WERI-Rb-1 (cell line): ENCODE measurements around the gene HCN1.

Experiments
- DNase-seq: peaks from one replicate; pipeline ENCODE4 v3.0.0-alpha.2; 2020
- H3K27ac ChIP-seq: fragments of 250-450 bp; sonication (Bioruptor Pico); 2 replicates; pipeline ENCODE4 v1.5.1; 2020; ENCODE audit warnings: mild to moderate bottlenecking, moderate library complexity
- H3K27me3 ChIP-seq: fragments of 250-450 bp; sonication (Bioruptor Pico); 2 replicates; pipeline ENCODE4 v1.5.1; 2021; ENCODE audit warnings: mild to moderate bottlenecking, low read depth, moderate library complexity; ENCODE audit not compliant: insufficient read depth, severe bottlenecking
- H3K36me3 ChIP-seq: fragments of 250-450 bp; sonication (Bioruptor Pico); 2 replicates; pipeline ENCODE4 v1.5.1; 2020; ENCODE audit warnings: mild to moderate bottlenecking, moderate library complexity
- H3K4me3 ChIP-seq: 2 replicates; pipeline ENCODE4 v1.5.1; 2011; ENCODE audit warnings: low read depth, mild to moderate bottlenecking, control low read depth, low read length
- H3K9me3 ChIP-seq: fragments of 250-450 bp; sonication (Bioruptor Pico); 2 replicates; pipeline ENCODE4 v1.5.1; 2021; ENCODE audit warnings: mild to moderate bottlenecking, moderate library complexity; ENCODE audit not compliant: severe bottlenecking
- TF ChIP-seq, protein P1 (sequence below): IDR thresholded peaks from 2 replicates; pipeline ENCODE4 v1.5.1; 2011; ENCODE audit warnings: low read depth, mild to moderate bottlenecking, control low read depth, inconsistent platforms, low read length

HCN1 gene

DNA sequence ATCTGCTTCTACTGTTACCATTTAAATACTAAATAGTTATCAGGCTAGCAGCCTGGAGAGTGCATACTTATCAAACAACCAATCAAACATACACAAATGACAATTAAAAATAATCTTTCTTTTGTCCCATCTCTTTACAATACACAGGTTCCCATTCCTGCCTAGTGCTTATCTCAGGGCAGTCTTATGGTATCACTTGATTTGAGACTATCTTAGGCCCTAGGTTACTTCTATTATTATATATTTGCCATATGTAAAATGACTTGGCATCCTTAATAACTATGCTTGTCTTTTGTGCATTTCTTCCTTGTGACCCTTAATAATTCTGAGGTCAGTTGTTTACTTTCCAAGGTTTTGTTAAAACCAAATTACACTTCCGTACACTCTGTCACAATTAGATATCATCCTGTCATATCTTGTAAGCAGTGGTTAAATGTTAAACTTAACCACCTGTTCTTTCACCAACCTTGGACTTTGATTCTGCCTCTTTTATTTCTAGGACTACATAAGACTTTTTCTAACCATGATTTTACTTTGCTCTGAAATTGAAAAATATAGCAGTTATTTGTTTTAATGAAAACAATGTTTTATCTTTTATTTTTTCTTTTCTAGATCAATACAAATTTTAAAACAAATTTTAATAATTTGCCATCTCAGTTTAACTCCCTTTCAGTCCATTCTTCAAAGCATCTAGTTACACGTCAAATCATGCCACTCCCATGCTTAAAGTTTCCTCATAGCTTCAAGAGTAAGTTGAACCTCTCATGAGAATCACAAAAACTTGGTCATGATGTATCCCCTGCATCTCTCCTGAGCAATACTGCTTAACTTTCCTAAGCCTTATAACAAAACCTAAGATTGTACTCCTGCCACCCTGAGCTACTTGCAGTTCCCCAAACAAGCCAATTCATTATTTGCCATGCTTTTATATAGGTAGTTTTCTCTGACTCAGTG lies 281.3 kb downstream of the HCN1 start:
- Histone ChIP-seq H3K36me3 (no peaks in the 10 kb centered on the region), H3K27me3 (no peaks in the 10 kb centered on the region), H3K27ac (no peak overlapping the region), H3K9me3 (no peaks in the 10 kb centered on the region), H3K4me3 (no peak overlapping the region)
- TF ChIP-seq, protein P1, sequence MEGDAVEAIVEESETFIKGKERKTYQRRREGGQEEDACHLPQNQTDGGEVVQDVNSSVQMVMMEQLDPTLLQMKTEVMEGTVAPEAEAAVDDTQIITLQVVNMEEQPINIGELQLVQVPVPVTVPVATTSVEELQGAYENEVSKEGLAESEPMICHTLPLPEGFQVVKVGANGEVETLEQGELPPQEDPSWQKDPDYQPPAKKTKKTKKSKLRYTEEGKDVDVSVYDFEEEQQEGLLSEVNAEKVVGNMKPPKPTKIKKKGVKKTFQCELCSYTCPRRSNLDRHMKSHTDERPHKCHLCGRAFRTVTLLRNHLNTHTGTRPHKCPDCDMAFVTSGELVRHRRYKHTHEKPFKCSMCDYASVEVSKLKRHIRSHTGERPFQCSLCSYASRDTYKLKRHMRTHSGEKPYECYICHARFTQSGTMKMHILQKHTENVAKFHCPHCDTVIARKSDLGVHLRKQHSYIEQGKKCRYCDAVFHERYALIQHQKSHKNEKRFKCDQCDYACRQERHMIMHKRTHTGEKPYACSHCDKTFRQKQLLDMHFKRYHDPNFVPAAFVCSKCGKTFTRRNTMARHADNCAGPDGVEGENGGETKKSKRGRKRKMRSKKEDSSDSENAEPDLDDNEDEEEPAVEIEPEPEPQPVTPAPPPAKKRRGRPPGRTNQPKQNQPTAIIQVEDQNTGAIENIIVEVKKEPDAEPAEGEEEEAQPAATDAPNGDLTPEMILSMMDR = no peak
- DNase-seq = no peak

DNA sequence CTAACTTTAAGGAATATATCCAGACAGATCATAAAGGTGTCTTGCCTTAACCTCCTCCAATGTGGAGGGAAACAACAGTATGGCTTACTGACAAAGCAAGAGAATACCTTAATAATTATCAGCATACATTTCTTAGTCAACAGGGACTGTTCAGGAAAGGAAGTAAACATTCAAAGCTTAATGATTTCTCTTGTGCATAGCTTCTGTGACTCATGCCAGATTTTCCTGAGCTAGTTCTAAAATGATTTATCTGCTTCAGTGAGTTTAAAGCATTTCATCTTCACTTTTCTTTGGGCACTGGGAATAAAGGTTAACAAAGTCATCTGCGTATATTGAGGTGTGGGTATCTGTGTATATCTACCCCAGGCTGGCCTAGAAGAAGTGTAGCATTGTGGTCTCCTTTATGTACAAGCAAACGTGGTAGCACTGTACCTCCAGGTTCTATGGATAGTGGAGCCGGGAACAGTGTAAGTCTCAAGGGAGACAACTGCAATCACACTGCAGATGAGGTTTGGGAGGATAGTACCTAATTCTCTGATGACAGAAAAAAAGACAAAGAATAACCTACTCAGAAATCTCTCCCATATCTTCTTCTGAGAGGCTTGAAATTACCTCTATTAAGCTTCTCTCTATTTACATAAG lies 284.1 kb downstream of the HCN1 start:
- Histone ChIP-seq H3K27ac (no peak overlapping the region), H3K27me3 (no peaks in the 10 kb centered on the region), H3K4me3 (no peak overlapping the region), H3K36me3 (no peaks in the 10 kb centered on the region), H3K9me3 (no peaks in the 10 kb centered on the region)
- no peak for DNase-seq
- TF ChIP-seq, protein P1 = no peak

DNA sequence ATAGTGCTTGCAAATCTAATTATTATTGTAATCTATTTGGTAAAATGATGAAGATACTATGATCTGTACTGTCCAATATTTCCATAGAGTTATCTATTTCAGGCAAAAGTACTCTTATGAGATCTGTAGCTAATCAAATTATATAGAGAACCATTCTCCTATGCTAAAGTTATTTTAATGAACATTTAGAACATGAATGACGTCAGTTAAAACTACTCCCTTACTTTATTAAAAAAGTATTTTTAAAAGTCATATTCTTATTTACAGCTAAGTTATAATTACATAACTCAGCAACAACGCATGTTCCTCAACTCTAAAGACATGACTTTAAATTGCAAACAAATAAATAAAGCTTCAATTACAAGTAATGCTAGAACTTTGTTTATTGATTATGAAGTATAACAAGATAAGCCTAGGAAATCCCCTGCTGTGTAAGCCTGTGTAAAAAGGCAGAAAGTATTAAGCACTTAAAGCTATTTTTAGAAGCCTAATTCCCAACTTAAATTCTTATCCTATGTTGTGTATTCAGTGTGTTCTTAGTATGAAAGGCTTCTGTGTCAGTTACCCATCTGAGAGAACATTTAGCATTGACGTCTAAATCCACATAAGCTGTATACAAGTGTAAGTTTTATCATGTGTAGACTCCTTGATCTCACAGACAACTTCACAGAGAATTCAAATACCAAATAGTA lies 285.7 kb downstream of the HCN1 start:
- H3K36me3 ChIP-seq = no peaks in the 10 kb centered on the region
- H3K4me3 ChIP-seq = no peak overlapping the region
- H3K9me3 ChIP-seq = no peaks in the 10 kb centered on the region
- DNase-seq = no peak
- TF ChIP-seq, protein P1 = no peak
- H3K27ac ChIP-seq = no peak overlapping the region
- no peaks in the 10 kb centered on the region for H3K27me3 ChIP-seq

DNA sequence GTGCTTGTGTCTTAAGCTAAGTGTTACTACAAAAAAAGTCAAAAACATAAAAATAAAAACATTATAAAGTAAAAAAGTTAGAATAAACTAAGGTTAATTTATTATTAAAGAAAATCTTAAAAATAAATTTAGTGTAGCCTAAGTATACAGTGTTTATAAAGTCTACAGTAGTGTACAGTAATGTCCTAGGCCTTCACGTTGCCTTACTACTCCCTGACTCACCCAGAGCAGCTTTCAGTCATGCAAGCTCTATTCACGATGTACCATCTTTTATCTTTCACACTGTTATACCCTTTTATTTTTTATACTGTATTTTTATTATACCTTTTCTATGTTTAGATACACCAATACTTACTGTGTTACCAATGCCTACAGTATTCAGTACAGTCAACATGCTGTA lies 288.1 kb downstream of the HCN1 start:
- Histone ChIP-seq H3K36me3 (no peaks in the 10 kb centered on the region), H3K27ac (no peak overlapping the region)
- DNase-seq = no peak

DNA sequence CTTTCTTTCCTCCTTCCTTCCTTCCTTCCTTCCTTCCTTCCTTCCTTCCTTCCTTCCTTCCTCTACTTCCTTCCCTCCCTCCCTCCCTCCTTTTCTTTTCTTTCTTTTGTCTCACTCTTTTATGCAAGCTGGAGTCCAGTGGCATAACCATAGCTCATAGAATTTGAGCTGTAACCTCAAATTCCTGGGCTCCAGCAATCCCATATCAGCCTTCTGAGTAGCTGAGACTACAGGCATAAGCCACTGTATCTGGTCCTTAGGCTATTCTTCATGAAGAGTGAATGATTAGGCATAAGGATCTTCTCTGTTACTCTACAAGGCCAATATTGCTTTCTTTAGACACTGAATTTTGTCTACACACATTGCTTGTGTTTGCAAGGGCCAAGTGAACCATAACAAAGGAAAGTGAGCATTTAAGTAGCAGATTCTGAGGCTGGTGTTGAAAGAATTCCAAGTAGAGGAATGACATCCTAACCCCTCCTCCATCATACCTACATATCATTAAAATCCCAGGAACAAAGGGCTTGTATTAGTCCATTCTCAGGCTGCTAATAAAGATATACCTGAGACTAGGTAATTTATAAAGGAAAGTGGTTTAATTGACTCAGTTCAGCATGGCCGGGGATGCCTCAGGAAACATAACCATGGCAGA lies 293.2 kb downstream of the HCN1 start:
- H3K4me3 ChIP-seq = no peak overlapping the region
- no peak for DNase-seq
- H3K9me3 ChIP-seq = no peaks in the 10 kb centered on the region
- H3K27me3 ChIP-seq = no peaks in the 10 kb centered on the region
- no peaks in the 10 kb centered on the region for H3K36me3 ChIP-seq
- no peak overlapping the region for H3K27ac ChIP-seq
- TF ChIP-seq, protein P1 = no peak

More for the DNA sequence above, 288.1 kb downstream of the HCN1 start:
- H3K9me3 ChIP-seq = no peaks in the 10 kb centered on the region
- no peaks in the 10 kb centered on the region for H3K27me3 ChIP-seq
- TF ChIP-seq, protein P1 = no peak
- H3K4me3 ChIP-seq = no peak overlapping the region
